Measurements from ENCODE around the gene ABCC9.

Gene ABCC9

DNA sequence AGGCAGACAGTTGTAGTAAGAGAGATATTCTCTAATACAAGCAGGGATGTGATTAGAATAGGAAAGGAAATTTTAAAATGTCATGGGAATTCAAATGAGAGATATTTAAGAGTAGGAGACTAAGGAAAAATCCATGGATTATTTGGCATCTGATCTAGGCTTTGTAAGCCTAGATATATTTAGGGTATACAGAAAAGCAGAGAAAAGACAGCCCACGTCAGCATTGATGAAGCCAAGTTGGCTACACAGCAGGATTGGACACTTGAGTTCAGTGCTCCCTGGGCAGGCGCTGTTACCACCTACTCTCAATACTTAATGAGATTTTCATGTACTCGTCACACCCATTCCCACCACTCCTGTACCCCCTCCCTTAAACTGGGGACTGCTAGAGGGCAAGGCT, 165.1 kb downstream of the ABCC9 start:
- TF ChIP-seq ZBTB7A (IDR thresholded peaks at IDR 0.05; ENCODE audit: low read depth) (no peak), YY1 (IDR thresholded peaks at IDR 0.05; ENCODE audit: low read depth) (no peak), EGR1 (IDR thresholded peaks at IDR 0.05) (no peak), USF1 (IDR thresholded peaks at IDR 0.05) (no peak), FOXM1 (IDR thresholded peaks at IDR 0.05; ENCODE audit: borderline replicate concordance, low read depth) (no peak), CREB1 (IDR thresholded peaks at IDR 0.05; ENCODE audit: low read depth) (no peak), EP300 (IDR thresholded peaks at IDR 0.05; ENCODE audit: borderline replicate concordance) (no peak), TEAD4 (IDR thresholded peaks at IDR 0.05) (no peak), MAX (IDR thresholded peaks at IDR 0.05) (no peak), TAF1 (IDR thresholded peaks at IDR 0.05; ENCODE audit: low read depth) (no peak), CEBPB (IDR thresholded peaks at IDR 0.05) (no peak), TCF12 (IDR thresholded peaks at IDR 0.05; ENCODE audit: low read depth) (no peak), NFIC (IDR thresholded peaks at IDR 0.05) (no peak), RAD21 (IDR thresholded peaks at IDR 0.05; ENCODE audit: low read depth) (no peak)
- TF ChIP-seq, protein P1, sequence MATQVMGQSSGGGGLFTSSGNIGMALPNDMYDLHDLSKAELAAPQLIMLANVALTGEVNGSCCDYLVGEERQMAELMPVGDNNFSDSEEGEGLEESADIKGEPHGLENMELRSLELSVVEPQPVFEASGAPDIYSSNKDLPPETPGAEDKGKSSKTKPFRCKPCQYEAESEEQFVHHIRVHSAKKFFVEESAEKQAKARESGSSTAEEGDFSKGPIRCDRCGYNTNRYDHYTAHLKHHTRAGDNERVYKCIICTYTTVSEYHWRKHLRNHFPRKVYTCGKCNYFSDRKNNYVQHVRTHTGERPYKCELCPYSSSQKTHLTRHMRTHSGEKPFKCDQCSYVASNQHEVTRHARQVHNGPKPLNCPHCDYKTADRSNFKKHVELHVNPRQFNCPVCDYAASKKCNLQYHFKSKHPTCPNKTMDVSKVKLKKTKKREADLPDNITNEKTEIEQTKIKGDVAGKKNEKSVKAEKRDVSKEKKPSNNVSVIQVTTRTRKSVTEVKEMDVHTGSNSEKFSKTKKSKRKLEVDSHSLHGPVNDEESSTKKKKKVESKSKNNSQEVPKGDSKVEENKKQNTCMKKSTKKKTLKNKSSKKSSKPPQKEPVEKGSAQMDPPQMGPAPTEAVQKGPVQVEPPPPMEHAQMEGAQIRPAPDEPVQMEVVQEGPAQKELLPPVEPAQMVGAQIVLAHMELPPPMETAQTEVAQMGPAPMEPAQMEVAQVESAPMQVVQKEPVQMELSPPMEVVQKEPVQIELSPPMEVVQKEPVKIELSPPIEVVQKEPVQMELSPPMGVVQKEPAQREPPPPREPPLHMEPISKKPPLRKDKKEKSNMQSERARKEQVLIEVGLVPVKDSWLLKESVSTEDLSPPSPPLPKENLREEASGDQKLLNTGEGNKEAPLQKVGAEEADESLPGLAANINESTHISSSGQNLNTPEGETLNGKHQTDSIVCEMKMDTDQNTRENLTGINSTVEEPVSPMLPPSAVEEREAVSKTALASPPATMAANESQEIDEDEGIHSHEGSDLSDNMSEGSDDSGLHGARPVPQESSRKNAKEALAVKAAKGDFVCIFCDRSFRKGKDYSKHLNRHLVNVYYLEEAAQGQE (IDR thresholded peaks at IDR 0.05; ENCODE audit: low read depth): no peak

DNA sequence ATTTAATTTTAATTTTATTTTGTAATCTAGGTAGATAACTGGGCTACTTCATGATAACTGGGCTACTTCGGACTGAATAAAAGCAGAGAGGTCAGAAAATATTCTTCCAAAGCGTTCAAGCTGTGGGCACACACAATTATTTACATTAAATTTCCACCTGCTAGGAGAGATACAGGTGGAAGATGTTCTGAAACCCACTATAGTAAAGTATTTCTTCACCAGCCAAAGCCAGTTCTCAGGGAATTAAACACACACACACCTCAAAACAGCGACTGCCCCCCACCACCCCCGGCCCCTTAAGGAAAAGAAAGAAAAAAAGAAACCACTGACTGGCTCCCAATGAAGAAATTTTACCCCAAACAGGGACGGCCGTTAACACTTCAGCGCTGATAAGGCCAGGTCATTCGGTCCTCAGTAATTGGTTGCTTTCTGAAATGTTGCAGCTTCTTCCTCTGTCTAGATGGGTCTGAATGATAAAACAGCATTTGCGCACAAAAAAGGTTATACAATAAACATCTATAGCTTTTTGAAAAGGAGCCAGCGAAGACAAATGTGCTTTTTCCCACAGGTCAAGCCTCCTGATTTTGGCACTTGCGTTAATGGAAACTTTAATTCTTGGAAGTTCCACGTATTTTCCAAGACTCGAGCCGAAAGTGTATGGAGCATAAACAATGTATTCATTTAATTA, 165.9 kb downstream of the ABCC9 start:
- TF ChIP-seq MAX (IDR thresholded peaks at IDR 0.05) (no peak), YY1 (IDR thresholded peaks at IDR 0.05; ENCODE audit: low read depth) (no peak), CEBPB (IDR thresholded peaks at IDR 0.05) (no peak), TEAD4 (IDR thresholded peaks at IDR 0.05) (no peak), TCF12 (IDR thresholded peaks at IDR 0.05; ENCODE audit: low read depth) (no peak), EGR1 (IDR thresholded peaks at IDR 0.05) (no peak), TAF1 (IDR thresholded peaks at IDR 0.05; ENCODE audit: low read depth) (no peak), RAD21 (IDR thresholded peaks at IDR 0.05; ENCODE audit: low read depth) (no peak), ZBTB7A (IDR thresholded peaks at IDR 0.05; ENCODE audit: low read depth) (no peak), CREB1 (IDR thresholded peaks at IDR 0.05; ENCODE audit: low read depth) (no peak), EP300 (IDR thresholded peaks at IDR 0.05; ENCODE audit: borderline replicate concordance) (no peak), FOXM1 (IDR thresholded peaks at IDR 0.05; ENCODE audit: borderline replicate concordance, low read depth) (no peak), USF1 (IDR thresholded peaks at IDR 0.05) (no peak), NFIC (IDR thresholded peaks at IDR 0.05) (no peak)
- TF ChIP-seq, protein P1 (IDR thresholded peaks at IDR 0.05; ENCODE audit: low read depth): no peak

- TF ChIP-seq ZBTB7A (IDR thresholded peaks at IDR 0.05; ENCODE audit: low read depth): peak; percentile 57; the same call in 1 of the 2 replicates
- TF ChIP-seq CREB1 (IDR thresholded peaks at IDR 0.05; ENCODE audit: low read depth): no peak
- TF ChIP-seq TEAD4 (IDR thresholded peaks at IDR 0.05): no peak
These were observed 166.7 kb downstream of the ABCC9 start, which contains the start of gene KCNJ8 for GRCh38 chr12:21774358-21775132. Gene KCNJ8, minus strand, starts transcription at chr12:21774706. Its CDS starts 1,090 bp downstream, at chr12:21773616.

GRCh38 chr12:21773806-21774205, 167.4 kb downstream of the ABCC9 start:
- TF ChIP-seq TCF12 (IDR thresholded peaks at IDR 0.05; ENCODE audit: low read depth) (no peak), ZBTB7A (IDR thresholded peaks at IDR 0.05; ENCODE audit: low read depth) (no peak), CREB1 (IDR thresholded peaks at IDR 0.05; ENCODE audit: low read depth) (no peak)

GRCh38 chr12:21773263-21773741, 167.9 kb downstream of the ABCC9 start:
- TF ChIP-seq FOXM1 (IDR thresholded peaks at IDR 0.05; ENCODE audit: borderline replicate concordance, low read depth) (no peak), RAD21 (IDR thresholded peaks at IDR 0.05; ENCODE audit: low read depth) (peak; percentile 20; the same call in 1 of the 2 replicates)

- TF ChIP-seq TAF1 (IDR thresholded peaks at IDR 0.05; ENCODE audit: low read depth) (no peak), CREB1 (IDR thresholded peaks at IDR 0.05; ENCODE audit: low read depth) (no peak), CEBPB (IDR thresholded peaks at IDR 0.05) (no peak), YY1 (IDR thresholded peaks at IDR 0.05; ENCODE audit: low read depth) (no peak), NFIC (IDR thresholded peaks at IDR 0.05) (no peak), MAX (IDR thresholded peaks at IDR 0.05) (no peak)
- TF ChIP-seq, protein P1 (IDR thresholded peaks at IDR 0.05; ENCODE audit: low read depth): no peak
These were observed 169.9 kb downstream of the ABCC9 start for GRCh38 chr12:21771311-21771710.

All from Ishikawa (cell line).